Sigmoid colon (tissue), 7 donors: Measurements from ENCODE around the gene UBR3. TPM values are rescaled to one million over a fixed set of nuclear protein-coding genes. Genes with fewer than 3 reads are reported as not detected.

Experiments
- DNase-seq: peaks from one replicate; pipeline ENCODE4 v3.0.0-alpha.2; 2019
- H3K27ac ChIP-seq, 4 donors: fragments of 200-600 bp; sonication (generic); one replicate each; pipeline ENCODE4 v1.5.1; 2016 to 2019; ENCODE audit warnings: mild to moderate bottlenecking in 1 of 4
- H3K27me3 ChIP-seq, 3 donors: fragments of 200-600 bp; sonication (generic); one replicate each; pipeline ENCODE4 v1.5.1; 2019; ENCODE audit warnings: mild to moderate bottlenecking in 1 of 3
- H3K36me3 ChIP-seq, 4 donors: fragments of 200-600 bp; sonication (generic); one replicate each; pipeline ENCODE4 v1.5.1; 2016 to 2019
- H3K4me1 ChIP-seq, 4 donors: fragments of 200-600 bp; sonication (generic); one replicate each; pipeline ENCODE4 v1.5.1; 2017 to 2019
- H3K4me3 ChIP-seq, 4 donors: fragments of 200-600 bp; sonication (generic); one replicate each; pipeline ENCODE4 v1.5.1; 2017 to 2019; ENCODE audit warnings: mild to moderate bottlenecking in 2 of 4, moderate library complexity in 1 of 4
- H3K9me3 ChIP-seq, 4 donors: fragments of 200-600 bp in 3 of 4; sonication (generic) in 3 of 4; one replicate each; pipeline versions ENCODE4 v1.5.1 to v1.6.1; 2013 to 2019
- EP300 ChIP-seq, 4 donors: sonication (generic); formaldehyde crosslinking; IDR thresholded peaks; one replicate each; pipeline ENCODE4 v1.6.1; 2017; ENCODE audit warnings: antibody characterized with exemption in 4 of 4
- POLR2A ChIP-seq, 2 donors: fragments of 450-650 bp; IDR thresholded peaks; one replicate each; pipeline ENCODE4 v1.6.1; 2016; ENCODE audit warnings: antibody characterized with exemption in 2 of 2, mild to moderate bottlenecking in 2 of 2, moderate library complexity in 2 of 2
- POLR2AphosphoS5 ChIP-seq, 4 donors: sonication (generic); formaldehyde crosslinking; IDR thresholded peaks; one replicate each; pipeline ENCODE4 v1.6.1; 2017; ENCODE audit warnings: antibody characterized with exemption in 4 of 4
- WGBS, 2 donors: extraction: QIAGEN DNeasy Blood & Tissue Kit; methylation state at CpG; one replicate each; pipeline ENCODE4 v1.1.7; 2013; 5-methylcytosine and 5-hydroxymethylcytosine counted together
- intact Hi-C: fragments of 100-400 bp; cut with DNase I; formaldehyde crosslinking; loops from one replicate; pipeline ENCODE4 v1.15.1; 2023
- polyA plus RNA-seq, 3 donors: library from polyadenylated mRNA; stranded (reverse); fragments of 200-250 nt; gene quantifications; one replicate each; pipeline ENCODE4 v1.2.3, GENCODE V29; 2013
- total RNA-seq, 4 donors: library from RNA; depleted of rRNA; stranded (reverse); fragments of >200 nt; gene quantifications; one replicate each; pipeline ENCODE4 v1.1.0, GENCODE V29; 2016
- TF ChIP-seq, protein P1 (sequence below), 4 experiments: fragments of 450-650 bp in 3 of 4; fragments of 200-600 bp in 1 of 4; IDR thresholded peaks; one replicate each; pipeline ENCODE4 v1.5.1; 2016 to 2019; ENCODE audit warnings: antibody characterized with exemption in 4 of 4, mild to moderate bottlenecking in 3 of 4, moderate library complexity in 2 of 4
- donor health status: healthy with polysubstance abuse.
- donor health status: Bipolar disorder and iron deficiency.
- donor health status: healthy.

Gene UBR3
- total and polyA plus RNA-seq, 7 donors: 4.2 to 101 (median 63.3) TPM

DNA sequence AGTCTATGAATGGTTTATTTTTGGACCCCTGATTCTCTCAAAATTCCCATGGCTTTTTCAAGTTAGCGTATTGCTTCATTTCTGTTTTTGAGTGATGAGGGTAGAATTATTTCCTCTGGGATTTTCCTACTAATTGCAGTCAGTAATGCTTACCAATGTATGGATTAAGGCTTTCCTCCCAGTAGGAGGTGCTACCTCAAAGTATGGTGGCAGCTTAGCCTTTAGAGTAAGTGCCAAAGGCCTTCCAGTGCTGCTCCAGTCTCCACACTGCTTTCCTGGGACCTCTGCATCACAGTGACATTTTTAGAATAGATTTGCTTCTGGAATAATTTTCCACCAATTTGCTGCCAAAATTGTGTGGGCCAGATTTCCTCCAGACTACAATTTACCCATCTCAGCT, 44.7 kb upstream of the UBR3 start:
- intact Hi-C loops: no loop called here
- no peaks in the 10 kb centered on the region for H3K9me3 ChIP-seq
- no peaks in the 10 kb centered on the region for H3K36me3 ChIP-seq
- H3K27ac ChIP-seq: no peak overlapping the region
- DNase-seq: no peak
- no peak overlapping the region for H3K4me3 ChIP-seq
- 92 to 98% methylated on average over 1 of the region's 1 CpG for WGBS, 2 donors
- TF ChIP-seq, protein P1, sequence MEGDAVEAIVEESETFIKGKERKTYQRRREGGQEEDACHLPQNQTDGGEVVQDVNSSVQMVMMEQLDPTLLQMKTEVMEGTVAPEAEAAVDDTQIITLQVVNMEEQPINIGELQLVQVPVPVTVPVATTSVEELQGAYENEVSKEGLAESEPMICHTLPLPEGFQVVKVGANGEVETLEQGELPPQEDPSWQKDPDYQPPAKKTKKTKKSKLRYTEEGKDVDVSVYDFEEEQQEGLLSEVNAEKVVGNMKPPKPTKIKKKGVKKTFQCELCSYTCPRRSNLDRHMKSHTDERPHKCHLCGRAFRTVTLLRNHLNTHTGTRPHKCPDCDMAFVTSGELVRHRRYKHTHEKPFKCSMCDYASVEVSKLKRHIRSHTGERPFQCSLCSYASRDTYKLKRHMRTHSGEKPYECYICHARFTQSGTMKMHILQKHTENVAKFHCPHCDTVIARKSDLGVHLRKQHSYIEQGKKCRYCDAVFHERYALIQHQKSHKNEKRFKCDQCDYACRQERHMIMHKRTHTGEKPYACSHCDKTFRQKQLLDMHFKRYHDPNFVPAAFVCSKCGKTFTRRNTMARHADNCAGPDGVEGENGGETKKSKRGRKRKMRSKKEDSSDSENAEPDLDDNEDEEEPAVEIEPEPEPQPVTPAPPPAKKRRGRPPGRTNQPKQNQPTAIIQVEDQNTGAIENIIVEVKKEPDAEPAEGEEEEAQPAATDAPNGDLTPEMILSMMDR (IDR thresholded peaks at IDR 0.05): no peak
- TF ChIP-seq POLR2A (IDR thresholded peaks at IDR 0.05) (no peak), EP300 (IDR thresholded peaks at IDR 0.05) (no peak), POLR2AphosphoS5 (IDR thresholded peaks at IDR 0.05) (no peak)
- H3K4me1 ChIP-seq: no peaks in the 10 kb centered on the region
- no peaks in the 10 kb centered on the region for H3K27me3 ChIP-seq

DNA sequence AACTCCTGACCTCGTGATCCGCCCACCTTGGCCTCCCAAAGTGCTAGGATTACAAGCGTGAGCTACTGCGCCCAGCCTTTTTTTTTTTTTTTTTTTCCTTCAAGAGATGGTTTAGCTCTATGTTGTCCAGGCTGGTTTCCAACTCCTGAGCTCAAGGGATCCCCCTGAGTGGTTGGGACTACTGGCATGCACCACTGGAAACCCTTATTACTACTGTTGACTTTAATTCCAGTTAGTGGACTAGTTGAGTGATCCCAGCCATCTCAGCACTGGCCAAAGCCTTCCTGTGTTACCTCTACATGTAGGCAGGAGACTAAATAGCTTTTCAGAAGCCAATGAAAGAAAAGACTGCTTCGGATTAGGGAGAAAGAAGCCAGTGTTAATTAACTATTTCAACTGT, 36.7 kb upstream of the UBR3 start:
- WGBS, 2 donors: 88% methylated on average over 5 of the region's 5 CpGs
- intact Hi-C loops: no loop called here
- Histone ChIP-seq H3K9me3 (no peaks in the 10 kb centered on the region), H3K4me1 (peaks cover 0 to 7% (median 5%) of the 10 kb centered on the region in 4 donors), H3K27me3 (no peaks in the 10 kb centered on the region), H3K4me3 (no peak overlapping the region), H3K27ac (no peak overlapping the region), H3K36me3 (no peaks in the 10 kb centered on the region)
- TF ChIP-seq, protein P1 (IDR thresholded peaks at IDR 0.05): no peak
- TF ChIP-seq POLR2AphosphoS5 (IDR thresholded peaks at IDR 0.05): peak in 1 of 4 donors; percentile 13
- DNase-seq: no peak

DNA sequence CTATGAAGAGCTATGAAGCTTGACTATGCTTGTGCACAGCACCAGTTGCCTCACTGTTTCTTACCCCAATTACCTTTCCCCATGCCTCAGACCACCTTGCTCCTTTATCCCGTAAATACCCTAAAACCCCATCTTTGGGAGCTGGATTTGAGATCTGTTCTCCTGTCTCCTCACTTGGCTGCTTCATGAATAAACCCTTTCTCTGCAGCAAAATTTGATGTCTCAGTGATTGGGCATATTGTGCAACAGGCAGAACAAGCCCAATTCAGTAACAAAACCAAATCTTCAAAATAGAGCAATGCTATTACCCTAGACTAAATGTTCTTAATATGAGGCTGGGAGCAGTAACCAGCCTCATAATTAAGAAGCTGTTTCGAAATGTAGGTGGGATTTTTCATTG, 32.1 kb upstream of the UBR3 start:
- no peak for DNase-seq
- no peak for TF ChIP-seq POLR2A (IDR thresholded peaks at IDR 0.05)
- TF ChIP-seq POLR2AphosphoS5 (IDR thresholded peaks at IDR 0.05): no peak
- TF ChIP-seq, protein P1 (IDR thresholded peaks at IDR 0.05): no peak
- no peak for TF ChIP-seq EP300 (IDR thresholded peaks at IDR 0.05)
- Histone ChIP-seq H3K36me3 (no peaks in the 10 kb centered on the region), H3K4me1 (peaks cover 0 to 9% (median 6%) of the 10 kb centered on the region in 4 donors), H3K27me3 (no peaks in the 10 kb centered on the region), H3K4me3 (no peak overlapping the region), H3K9me3 (no peaks in the 10 kb centered on the region), H3K27ac (no peak overlapping the region)
- intact Hi-C loops: no loop called here
- 94 to 96% methylated on average over 2 of the region's 2 CpGs for WGBS, 2 donors

DNA sequence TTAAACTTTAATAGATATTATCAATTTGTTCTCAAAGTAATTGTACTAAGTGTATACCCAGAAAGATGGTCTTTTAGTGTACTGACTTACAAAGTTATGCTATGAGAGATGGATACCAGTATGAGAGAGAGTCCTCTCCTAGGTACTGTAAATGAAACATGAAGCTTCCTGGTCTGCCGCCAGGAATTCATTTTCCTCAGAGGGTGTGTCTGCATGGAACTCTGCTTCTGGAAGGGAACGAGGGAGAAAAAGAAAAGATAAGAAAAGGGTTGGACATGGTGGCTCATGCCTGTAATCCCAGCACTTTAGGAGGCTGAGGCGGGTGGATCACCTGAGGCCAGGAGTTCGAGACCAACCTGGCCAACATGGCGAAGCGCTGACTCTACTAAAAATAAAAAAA, 30.8 kb upstream of the UBR3 start:
- no peak for DNase-seq
- Histone ChIP-seq H3K4me1 (peaks cover 0 to 16% (median 7%) of the 10 kb centered on the region in 4 donors), H3K27ac (no peak overlapping the region), H3K36me3 (peaks cover 0 to 6% (median under 1%) of the 10 kb centered on the region in 4 donors), H3K4me3 (no peak overlapping the region), H3K9me3 (no peaks in the 10 kb centered on the region), H3K27me3 (no peaks in the 10 kb centered on the region)
- intact Hi-C loops: no loop called here
- no peak for TF ChIP-seq POLR2A (IDR thresholded peaks at IDR 0.05)
- no peak for TF ChIP-seq EP300 (IDR thresholded peaks at IDR 0.05)
- TF ChIP-seq, protein P1 (IDR thresholded peaks at IDR 0.05): no peak
- no peak for TF ChIP-seq POLR2AphosphoS5 (IDR thresholded peaks at IDR 0.05)
- whole genome bisulfite sequencing, 2 donors: 58 to 87% methylated on average over 6 of the region's 6 CpGs

- peaks cover 0 to 20% (median 11%) of the 10 kb centered on the region in 4 donors for H3K4me1 ChIP-seq
- intact Hi-C loops: no loop called here
- TF ChIP-seq POLR2AphosphoS5 (IDR thresholded peaks at IDR 0.05): no peak
- TF ChIP-seq EP300 (IDR thresholded peaks at IDR 0.05): no peak
- TF ChIP-seq, protein P1 (IDR thresholded peaks at IDR 0.05): no peak
- TF ChIP-seq POLR2A (IDR thresholded peaks at IDR 0.05): no peak
- H3K4me3 ChIP-seq: no peak overlapping the region
- peaks cover 0 to 13% (median 3%) of the 10 kb centered on the region in 4 donors for H3K36me3 ChIP-seq
- no peaks in the 10 kb centered on the region for H3K27me3 ChIP-seq
- no peak overlapping the region for H3K27ac ChIP-seq
- H3K9me3 ChIP-seq: no peaks in the 10 kb centered on the region
- 91 to 97% methylated on average over 5 of the region's 5 CpGs for WGBS, 2 donors
- DNase-seq: no peak
Observed at GRCh38 chr2:169797601-169798000, 29.7 kb upstream of the UBR3 start.
